Activated B cell treated with CpG ODN at 0.5 μM for 24 hours (primary cell): ENCODE data around the gene KDF1. TPM values are rescaled to one million over a fixed set of nuclear protein-coding genes. Genes with fewer than 3 reads are reported as not detected.

ENCODE experiments used
- ATAC-seq: fragments of 200-7000 bp; cut with Tn5 transposase; one replicate; pipeline ENCODE4 v1.10.0; 2021; ENCODE audit warnings: low read depth, mild to moderate bottlenecking, moderate library complexity
- CTCF ChIA-PET: fragments of 350-600 bp; sonication (Branson Sonifier 250); formaldehyde crosslinking; loops from one replicate; lab custom pipeline; 2021; ENCODE audit warnings: antibody characterized with exemption; lab: Charles Lee
- POLR2A ChIA-PET: fragments of 350-600 bp; sonication (Branson Sonifier 250); formaldehyde crosslinking; loops from one replicate; lab custom pipeline; 2021; ENCODE audit warnings: antibody characterized with exemption; lab: Charles Lee
- DNase-seq: peaks from one replicate; pipeline ENCODE4 v3.0.0; 2022
- H3K27ac Mint-ChIP-seq: one replicate; pipeline ENCODE4 v1.8.0; 2020; ENCODE audit warnings: mixed read lengths
- H3K27me3 Mint-ChIP-seq: one replicate; pipeline ENCODE4 v1.8.0; 2021; ENCODE audit warnings: mixed read lengths
- H3K36me3 Mint-ChIP-seq: one replicate; pipeline ENCODE4 v1.8.0; 2021; ENCODE audit warnings: low read depth, mixed read lengths
- H3K4me1 Mint-ChIP-seq: one replicate; pipeline ENCODE4 v1.8.0; 2021; ENCODE audit warnings: mixed read lengths
- H3K4me3 Mint-ChIP-seq: one replicate; pipeline ENCODE4 v1.8.0; 2020; ENCODE audit warnings: mild to moderate bottlenecking, mixed read lengths
- H3K9me3 Mint-ChIP-seq: one replicate; pipeline ENCODE4 v1.8.0; 2020; ENCODE audit warnings: mixed read lengths
- intact Hi-C: fragments of 100-400 bp; cut with micrococcal nuclease; formaldehyde crosslinking; loops from one replicate; pipeline ENCODE4 v1.15.1; 2024
- total RNA-seq: library from RNA; stranded (reverse); gene quantifications from 2 replicates; pipeline ENCODE4 v1.2.3, GENCODE V29; 2022
- TF ChIP-seq, protein P1 (sequence below): fragments of 200-600 bp; IDR thresholded peaks from one replicate; pipeline ENCODE4 v1.8.0; 2022; ENCODE audit warnings: antibody characterized with exemption, mild to moderate bottlenecking

The KDF1 gene
- total RNA-seq, 1 donor from 2014 or later: 0.75 TPM

DNA sequence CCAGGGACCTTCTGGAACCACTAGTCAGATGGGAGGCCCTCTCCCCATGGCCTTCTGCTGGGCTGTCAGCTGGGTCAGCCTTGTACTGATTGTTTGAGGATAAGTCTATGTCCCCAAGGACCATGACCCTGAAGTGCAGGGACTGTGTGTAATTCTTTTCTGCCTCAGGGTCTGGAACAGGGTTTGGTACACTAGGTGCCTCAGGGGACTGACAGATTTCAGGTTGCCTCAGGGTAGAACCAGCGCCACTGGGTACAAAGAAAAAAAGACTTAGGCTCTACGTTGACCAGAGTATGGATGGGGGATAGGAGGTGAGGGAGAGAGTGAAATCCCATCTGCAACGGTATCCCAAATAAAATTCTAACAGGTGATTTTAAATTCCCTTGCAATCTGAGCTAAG, 3.0 kb downstream of the KDF1 start:
- H3K4me1 Mint-ChIP-seq: peaks cover 14% of the 10 kb centered on the region
- peaks cover 4% of the 10 kb centered on the region for H3K36me3 Mint-ChIP-seq
- no peaks in the 10 kb centered on the region for H3K9me3 Mint-ChIP-seq
- H3K4me3 Mint-ChIP-seq: no peak overlapping the region
- DNase-seq (no peak), ATAC-seq (no peak)
- no peak overlapping the region for H3K27ac Mint-ChIP-seq
- POLR2A ChIA-PET: no interaction called here
- H3K27me3 Mint-ChIP-seq: peaks cover 8% of the 10 kb centered on the region
- intact Hi-C loops: no loop called here
- CTCF ChIA-PET: no interaction called here
- TF ChIP-seq, protein P1, sequence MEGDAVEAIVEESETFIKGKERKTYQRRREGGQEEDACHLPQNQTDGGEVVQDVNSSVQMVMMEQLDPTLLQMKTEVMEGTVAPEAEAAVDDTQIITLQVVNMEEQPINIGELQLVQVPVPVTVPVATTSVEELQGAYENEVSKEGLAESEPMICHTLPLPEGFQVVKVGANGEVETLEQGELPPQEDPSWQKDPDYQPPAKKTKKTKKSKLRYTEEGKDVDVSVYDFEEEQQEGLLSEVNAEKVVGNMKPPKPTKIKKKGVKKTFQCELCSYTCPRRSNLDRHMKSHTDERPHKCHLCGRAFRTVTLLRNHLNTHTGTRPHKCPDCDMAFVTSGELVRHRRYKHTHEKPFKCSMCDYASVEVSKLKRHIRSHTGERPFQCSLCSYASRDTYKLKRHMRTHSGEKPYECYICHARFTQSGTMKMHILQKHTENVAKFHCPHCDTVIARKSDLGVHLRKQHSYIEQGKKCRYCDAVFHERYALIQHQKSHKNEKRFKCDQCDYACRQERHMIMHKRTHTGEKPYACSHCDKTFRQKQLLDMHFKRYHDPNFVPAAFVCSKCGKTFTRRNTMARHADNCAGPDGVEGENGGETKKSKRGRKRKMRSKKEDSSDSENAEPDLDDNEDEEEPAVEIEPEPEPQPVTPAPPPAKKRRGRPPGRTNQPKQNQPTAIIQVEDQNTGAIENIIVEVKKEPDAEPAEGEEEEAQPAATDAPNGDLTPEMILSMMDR: no peak

DNA sequence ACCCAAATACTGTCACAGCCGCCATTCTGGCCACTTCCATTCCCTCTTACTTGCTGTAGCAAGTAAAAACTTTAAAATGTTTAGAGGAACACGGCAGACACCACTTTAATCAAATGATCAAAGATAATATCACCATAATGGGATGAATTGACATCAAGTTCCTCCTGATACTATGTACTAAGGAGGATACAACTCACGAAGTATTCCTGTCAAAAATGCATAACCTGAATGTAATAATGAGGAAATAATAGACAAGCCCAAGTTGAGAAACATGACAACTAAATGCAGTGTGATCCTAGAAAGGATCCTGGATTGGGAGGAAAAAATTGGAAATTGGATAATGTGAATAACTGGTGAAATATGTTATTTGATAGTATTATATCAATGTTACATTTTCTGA, 3.9 kb downstream of the KDF1 start:
- Mint-ChIP-seq H3K9me3 (no peaks in the 10 kb centered on the region), H3K27ac (no peak overlapping the region), H3K4me1 (peaks cover 14% of the 10 kb centered on the region), H3K36me3 (peaks cover 4% of the 10 kb centered on the region), H3K4me3 (no peak overlapping the region), H3K27me3 (peaks cover 8% of the 10 kb centered on the region)
- DNase-seq (no peak), ATAC-seq (no peak)
- TF ChIP-seq, protein P1: no peak
- POLR2A ChIA-PET: no interaction called here
- intact Hi-C loops: no loop called here
- CTCF ChIA-PET: no interaction called here

DNA sequence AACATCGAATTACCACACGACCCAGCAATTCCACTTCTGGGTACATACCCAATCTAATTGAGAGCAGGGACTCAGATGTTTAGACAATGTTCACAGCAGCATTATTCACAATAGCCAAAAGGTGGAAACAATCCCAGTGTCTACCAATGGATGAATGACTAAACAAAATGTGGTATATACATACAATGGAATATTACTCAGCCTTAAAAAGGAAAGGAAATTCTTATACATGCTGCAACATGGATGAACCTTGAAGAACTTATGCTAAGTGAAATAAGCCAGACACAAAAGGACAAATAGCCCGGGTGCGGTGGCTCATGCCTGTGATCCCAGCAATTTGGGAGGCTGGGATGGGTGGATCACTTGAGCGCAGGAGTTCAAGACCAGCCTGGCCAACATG, 6.9 kb downstream of the KDF1 start:
- POLR2A ChIA-PET: no interaction called here
- no peaks in the 10 kb centered on the region for H3K9me3 Mint-ChIP-seq
- H3K36me3 Mint-ChIP-seq: peaks cover 5% of the 10 kb centered on the region
- no peak overlapping the region for H3K4me3 Mint-ChIP-seq
- CTCF ChIA-PET: no interaction called here
- DNase-seq (no peak), ATAC-seq (no peak)
- no peaks in the 10 kb centered on the region for H3K4me1 Mint-ChIP-seq
- intact Hi-C loops: no loop called here
- H3K27ac Mint-ChIP-seq: no peak overlapping the region
- peaks cover 5% of the 10 kb centered on the region for H3K27me3 Mint-ChIP-seq
- TF ChIP-seq, protein P1: no peak

DNA sequence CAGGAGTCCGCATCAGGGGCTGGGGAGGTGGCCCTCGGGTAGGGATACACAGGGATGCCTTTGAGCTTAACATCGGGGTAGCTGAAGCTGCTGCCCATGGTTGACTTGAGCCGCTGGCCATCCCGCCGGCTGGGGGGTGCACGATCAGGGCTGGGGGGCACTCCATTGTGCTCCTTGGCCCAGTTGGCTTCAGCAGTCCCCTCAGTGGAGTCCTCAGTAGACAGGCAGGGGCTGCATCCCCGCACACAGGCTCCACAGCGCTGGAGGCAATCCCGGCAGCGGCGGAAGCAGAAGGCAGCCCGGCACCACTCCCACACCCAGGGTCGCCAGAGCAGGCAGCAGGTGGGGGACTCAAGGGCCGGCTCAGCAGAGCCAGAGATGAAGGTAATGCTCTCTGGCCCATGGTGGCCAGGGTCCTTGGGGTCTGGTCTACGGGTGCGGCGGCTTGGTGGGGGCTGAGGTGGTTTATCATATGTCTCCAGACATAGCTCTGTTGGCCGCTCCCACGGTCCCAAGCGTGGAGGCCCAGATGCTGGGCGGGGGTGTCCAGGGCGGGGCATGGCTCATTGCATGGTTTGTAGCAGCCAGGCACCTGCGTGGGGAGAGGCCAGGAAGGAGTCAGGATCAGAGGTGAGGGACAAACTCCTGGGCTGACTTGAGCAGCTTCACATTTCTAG, 8.3 kb downstream of the KDF1 start:
- H3K9me3 Mint-ChIP-seq: no peaks in the 10 kb centered on the region

DNA sequence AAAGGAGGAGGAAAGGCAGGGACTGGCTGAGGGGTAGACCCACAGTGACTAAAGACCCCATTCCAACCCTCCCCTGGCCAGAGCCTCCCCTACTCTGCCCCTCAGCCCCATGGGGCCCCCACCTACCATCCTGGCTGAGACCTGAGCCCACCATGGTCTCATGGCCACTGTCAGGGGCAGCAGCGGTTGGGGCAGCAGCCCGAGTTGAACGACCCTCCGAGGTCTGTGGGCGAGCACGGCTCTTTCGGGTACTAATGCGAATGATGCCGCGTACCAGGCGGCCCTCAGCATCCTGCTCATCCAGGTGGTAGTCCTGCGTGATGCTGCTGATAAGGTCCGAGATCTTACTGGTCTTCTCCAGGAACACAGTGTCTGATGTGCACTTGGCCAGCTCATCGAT, 9.1 kb downstream of the KDF1 start:
- POLR2A ChIA-PET: no interaction called here
- TF ChIP-seq, protein P1: no peak
- CTCF ChIA-PET: interaction anchor here (0.8 kb wide), 1 partner anchor 16 kb away, joined by 3 read pairs; no protein-coding TSS in a partner anchor
- Mint-ChIP-seq H3K9me3 (no peaks in the 10 kb centered on the region), H3K27me3 (peaks cover 2% of the 10 kb centered on the region), H3K4me1 (no peaks in the 10 kb centered on the region), H3K36me3 (peaks cover 15% of the 10 kb centered on the region), H3K27ac (no peak overlapping the region), H3K4me3 (no peak overlapping the region)
- DNase-seq (no peak), ATAC-seq (no peak)
- intact Hi-C loops: no loop called here

More for the DNA sequence above, 8.3 kb downstream of the KDF1 start:
- Mint-ChIP-seq H3K4me3 (no peak overlapping the region), H3K27me3 (peaks cover 2% of the 10 kb centered on the region), H3K36me3 (peaks cover 9% of the 10 kb centered on the region), H3K27ac (no peak overlapping the region), H3K4me1 (no peaks in the 10 kb centered on the region)
- CTCF ChIA-PET: no interaction called here
- intact Hi-C loops: no loop called here
- TF ChIP-seq, protein P1: no peak
- no peak for DNase-seq
- POLR2A ChIA-PET: no interaction called here
- no peak for ATAC-seq
